HG03095 (cell line): ENCODE measurements around the gene PSMD8.
A peak's percentile ranks its signal among the peaks of the same experiment; 100 is the strongest.
"Not testable (repeated sequence)": the region's sequence is repeated elsewhere in the genome, so short reads cannot be mapped to it uniquely, and the experiment has no call there.

Experiments used
- ATAC-seq: cut with Tn5 transposase; IDR thresholded peaks from one replicate; pipeline ENCODE4 v1.9.1; 2021; ENCODE audit warnings: moderate library complexity; ENCODE audit not compliant: unreplicated experiment

PSMD8 gene

DNA sequence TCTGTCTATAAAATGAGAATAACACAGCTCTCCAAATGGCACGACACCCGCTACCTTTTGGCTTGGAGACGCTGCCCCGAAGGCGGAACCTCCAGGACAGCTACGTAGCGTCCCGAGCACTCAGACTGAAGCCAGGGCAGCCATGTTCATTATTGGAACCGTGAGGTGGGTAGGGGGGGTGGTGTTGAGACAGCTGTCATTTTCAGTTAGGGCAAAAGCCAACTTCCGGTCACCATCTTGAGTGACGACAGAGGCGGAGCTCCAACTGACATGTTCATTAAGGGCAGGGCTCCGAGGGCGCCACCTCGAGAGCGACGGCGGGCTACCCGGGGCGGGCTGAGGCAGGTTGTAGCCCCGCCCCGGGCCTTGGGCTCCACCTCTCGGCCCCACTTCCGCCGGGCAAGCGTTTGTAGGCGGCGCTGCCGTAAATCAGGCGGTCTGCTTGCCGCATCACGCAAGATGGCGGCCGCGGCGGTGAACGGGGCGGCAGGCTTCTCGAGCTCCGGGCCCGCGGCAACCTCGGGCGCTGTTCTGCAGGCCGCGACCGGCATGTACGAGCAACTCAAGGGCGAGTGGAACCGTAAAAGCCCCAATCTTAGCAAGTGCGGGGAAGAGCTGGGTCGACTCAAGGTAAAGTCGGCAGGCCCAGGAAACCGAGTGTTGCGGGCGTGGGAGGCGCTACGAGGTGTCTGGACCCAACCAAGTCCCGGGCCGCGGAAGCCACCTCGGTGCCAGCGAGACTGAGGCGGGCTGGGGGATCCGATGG is at the start of gene PSMD8:
PSMD8 (plus strand) TSS at position 240 of the 766 bp plus-strand sequence; CDS start at position 271, 31 bp downstream.
- ATAC-seq: peak; percentile 92

DNA sequence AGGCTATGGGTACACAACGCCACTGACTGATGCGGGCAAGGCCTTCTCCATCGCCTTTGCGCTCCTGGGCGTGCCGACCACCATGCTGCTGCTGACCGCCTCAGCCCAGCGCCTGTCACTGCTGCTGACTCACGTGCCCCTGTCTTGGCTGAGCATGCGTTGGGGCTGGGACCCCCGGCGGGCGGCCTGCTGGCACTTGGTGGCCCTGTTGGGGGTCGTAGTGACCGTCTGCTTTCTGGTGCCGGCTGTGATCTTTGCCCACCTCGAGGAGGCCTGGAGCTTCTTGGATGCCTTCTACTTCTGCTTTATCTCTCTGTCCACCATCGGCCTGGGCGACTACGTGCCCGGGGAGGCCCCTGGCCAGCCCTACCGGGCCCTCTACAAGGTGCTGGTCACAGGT is 47.8 kb upstream of the PSMD8 start:
- no peak for ATAC-seq

DNA sequence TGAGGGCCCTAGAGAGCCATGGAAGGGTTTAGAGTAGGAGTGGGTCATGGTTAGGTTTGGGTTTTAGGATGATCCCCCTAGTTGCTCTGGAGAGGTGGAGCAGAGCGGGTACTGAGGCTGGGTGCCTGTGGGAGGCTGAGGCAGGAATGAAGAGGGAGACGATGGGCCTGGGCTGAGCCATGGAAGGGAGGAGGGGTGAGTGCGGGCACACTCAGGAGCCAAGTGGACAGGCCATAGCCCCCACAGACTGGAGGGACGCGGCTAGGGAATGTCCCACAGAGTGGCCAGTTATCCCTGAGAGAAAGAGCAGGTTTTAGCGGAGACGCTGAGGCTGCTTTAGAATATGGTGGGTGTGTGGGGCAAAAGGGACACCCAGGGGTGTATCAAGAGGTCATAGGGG is 44.7 kb upstream of the PSMD8 start:
- ATAC-seq: no peak

DNA sequence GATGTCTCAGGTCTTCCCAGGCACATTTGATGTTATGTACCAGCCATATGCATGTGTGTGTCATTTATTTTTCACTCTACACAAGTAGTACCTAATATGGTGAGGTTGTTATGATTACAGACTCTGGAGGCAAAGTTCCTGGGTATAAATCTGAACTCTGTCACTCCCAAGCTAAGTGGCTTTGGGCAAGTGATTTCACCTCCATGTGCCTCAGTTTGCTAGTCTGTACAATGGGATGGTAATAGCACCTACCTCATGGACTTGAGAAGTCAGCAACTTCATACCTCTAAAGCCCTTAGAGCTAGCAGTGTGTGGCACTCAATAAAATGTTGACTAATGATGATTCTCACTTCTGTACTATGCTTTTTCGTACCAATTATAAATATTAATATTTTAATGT is 42.6 kb upstream of the PSMD8 start:
- no peak for ATAC-seq

DNA sequence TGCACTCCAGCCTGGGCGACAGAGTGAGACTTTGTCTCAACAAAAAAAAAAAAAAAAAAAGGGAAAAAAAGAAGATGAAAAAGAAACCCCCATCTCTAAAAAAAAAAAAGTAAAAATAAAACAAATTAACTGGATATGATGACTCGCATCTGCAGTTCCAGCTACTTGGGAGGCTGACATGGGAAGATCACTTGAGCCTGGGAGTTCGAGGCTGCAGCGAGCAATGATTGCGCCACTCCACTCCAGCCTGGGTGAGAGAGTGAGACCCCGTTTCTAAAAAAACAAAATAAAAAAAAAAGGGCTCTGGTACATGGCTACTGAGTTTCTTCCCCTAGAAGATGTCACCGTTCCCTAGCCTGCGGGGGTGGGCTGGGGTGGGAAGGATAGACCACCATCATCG is 41.1 kb upstream of the PSMD8 start:
- no peak for ATAC-seq

DNA sequence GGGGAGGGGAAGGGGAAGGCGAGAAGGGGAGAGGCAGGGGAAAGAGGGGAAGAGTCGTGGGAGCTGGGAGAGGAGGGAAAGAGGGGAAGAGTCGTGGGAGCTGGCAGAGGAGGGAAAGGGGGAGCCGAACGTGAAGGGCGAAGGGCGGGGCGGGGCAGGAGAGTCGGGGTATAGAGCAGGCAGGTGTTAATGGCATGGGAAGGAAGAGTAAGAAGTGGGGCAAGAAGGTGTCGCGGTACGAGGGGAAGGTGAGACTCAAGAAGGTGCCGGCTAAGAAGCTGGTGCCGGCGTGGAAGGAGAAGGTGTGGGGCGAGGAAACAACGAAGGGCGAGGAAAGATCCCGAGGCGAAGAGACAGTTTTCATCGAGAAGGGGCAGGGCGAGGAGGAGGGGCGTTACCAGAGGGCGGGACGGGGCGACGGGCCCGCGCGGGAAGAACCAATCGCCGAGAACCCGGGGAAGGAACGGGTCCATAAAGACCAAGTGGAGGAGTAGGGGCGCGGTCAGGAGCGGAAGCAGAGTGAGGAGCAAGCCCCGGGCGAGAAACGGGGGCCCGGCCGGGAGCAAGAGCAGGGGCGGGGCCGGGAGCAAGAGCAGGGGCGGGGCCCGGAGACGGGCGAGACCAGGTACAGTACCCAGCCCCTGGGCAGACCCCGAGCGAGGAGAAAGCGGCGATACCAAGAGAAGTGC is 38.3 kb upstream of the PSMD8 start:
- ATAC-seq: peak; percentile 59

DNA sequence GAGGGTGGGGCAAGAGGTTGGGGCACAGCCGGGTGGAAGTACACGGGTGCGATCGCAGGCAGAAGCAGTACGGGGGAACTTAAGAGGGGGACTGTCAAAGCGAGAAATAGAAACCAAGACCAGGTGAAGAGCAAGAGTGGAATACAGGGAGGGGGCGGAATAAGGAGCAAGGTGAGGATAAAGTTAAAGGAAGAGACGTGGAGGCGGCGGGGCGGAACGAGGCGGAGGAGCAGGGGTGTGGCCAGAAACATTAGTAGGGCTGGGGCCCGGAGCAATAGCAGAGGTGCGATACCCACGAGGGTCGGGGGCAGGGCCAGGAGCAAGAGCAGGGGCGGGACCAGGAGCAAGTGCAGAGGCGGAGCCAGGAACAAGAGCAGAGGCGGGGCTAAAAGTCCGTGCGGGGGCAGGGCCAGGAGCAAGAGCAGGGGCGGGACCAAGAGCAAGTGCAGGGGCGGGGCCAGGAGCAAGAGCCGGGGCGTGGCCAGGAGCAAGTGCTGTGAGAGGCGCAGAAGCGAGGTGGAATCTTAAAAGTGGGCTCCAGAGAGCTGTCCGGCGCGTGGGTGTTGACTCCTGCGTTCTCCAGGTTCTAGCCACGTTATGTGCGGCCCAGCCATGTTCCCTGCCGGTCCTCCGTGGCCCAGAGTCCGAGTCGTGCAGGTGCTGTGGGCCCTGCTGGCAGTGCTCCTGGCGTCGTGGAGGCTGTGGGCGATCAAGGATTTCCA is 37.6 kb upstream of the PSMD8 start:
- peak; percentile 47 for ATAC-seq

DNA sequence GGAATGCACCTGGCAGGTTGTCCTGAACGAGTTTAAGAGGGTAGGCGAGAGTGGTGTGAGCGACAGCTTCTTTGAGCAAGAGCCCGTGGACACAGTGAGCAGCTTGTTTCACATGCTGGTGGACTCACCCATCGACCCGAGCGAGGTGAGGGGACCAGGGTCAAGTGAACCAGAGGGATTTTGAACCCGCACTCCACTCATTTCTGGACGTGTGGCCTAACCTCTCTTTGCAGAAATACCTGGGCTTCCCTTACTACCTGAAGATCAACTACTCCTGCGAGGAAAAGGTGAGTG is 37.1 kb upstream of the PSMD8 start:
- ATAC-seq: no peak

DNA sequence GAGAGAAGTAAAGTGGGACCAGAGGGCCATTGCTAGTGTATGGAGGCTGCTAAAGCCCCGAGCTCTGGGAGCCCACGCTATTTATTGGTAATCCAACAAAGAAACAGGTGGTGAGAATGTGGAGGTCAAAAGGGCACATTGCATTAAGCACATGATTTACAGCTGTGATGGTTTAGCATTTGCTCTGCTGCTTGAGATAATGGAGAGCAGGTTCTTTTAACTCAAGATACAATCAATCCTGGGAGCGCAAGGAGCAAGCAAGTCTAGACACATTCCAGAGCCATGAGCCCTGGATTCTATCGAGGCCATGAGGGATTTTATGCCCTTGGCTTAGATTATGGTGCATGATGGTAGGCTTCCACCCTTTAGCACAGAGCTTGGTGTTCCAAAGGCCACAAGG is 35.4 kb upstream of the PSMD8 start:
- ATAC-seq: not testable (repeated sequence)

DNA sequence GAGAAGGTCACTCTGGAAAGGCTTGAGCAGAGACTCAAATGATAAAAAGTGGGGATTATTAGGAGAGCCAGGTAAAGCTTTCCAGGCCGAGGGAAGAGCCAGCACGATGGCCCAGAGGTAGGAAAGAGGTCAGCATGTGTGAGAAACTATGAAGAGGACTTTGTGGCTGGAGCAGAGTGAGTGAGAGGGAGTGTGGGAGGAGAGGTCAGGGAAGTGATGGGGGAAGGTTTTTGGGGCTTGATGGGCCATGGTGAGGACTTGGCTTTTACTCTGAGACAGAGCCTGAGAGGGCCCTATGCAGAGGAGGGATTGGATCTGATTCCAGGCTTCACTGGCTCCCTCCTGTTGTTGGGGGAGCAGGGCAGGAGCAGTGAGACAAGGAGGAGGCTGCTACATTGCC is 33.4 kb upstream of the PSMD8 start:
- no peak for ATAC-seq

DNA sequence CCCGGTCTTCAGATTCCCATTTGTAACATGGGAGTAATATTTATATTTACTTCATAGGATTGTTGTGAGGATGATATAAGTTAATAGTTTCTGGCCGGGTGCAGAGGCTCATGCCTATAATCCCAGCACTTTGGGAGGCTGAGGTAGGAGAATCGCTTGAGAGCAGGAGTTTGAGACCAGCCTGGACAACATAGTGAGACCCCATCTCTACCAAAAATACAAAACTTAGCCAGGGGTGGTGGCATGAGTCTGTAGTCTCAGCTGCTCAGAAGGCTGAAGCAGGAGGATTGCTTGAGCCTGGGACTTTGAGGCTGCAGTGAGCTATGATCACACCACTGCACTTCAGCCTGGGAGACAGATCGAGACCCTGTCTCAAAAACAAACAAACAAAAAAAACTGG is 27.5 kb upstream of the PSMD8 start:
- no peak for ATAC-seq

DNA sequence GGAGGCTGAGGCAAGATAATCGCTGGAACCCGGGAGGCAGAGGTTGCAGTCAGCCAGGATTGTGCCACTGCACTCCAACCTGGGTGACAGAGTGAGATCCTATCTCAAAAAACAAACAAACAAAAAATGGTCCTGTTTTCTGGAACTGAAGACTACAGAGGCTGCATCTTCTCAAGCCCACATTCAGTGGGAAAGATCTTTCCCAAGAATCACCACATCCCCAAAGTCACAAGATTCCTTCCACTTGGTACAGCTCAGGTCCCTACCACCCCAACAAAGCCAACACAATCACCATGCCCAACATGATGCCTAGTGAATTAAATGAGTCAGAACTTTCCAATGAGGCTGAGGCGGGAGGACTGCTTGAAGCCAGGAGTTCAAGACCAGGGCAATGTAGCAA is 23.5 kb upstream of the PSMD8 start:
- no peak for ATAC-seq

DNA sequence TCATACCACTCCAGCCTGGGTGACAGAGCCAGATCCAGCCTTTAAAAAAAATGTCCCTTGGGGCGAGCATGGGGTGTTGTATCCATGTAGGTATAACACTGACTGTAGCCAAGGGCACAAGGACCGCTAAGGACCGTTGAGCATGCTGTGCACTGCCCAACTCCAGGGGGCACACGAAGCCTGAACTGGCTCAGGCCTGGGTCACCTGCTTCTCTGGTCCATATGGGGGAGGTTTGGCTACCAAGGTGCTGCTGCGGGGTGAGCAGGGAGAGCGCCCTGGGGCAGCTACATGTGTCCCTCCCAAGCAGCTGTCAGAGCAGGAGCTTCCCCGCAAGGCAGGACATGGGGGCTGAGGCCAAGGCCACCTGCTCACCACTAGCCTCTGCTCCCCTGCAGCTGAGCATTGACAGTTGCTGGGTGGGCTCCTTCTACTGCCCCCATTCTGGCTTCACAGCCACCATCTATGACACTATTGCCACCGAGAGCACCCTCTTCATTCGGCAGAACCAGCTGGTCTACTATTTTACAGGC is 22.4 kb upstream of the PSMD8 start:
- ATAC-seq: no peak

DNA sequence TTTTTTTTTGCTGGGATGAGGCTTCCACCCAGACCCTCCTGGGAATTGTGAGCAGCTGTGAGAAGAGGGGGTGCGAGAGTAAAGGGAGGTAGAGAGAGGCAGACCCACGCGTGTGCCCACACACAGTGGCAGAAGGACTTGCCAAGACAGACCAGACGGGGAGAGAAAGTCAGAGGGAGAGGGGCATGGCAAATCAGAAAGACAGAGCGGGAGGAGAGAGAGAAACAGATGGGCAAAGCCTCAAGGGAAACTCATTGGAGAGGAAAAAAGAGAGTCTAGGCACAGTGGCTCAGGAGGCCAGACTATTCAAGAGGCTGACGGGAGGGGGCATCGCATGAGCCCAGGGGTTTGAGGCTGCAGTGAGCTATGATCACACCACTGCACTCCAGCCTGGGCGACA is 21.8 kb upstream of the PSMD8 start:
- no peak for ATAC-seq

DNA sequence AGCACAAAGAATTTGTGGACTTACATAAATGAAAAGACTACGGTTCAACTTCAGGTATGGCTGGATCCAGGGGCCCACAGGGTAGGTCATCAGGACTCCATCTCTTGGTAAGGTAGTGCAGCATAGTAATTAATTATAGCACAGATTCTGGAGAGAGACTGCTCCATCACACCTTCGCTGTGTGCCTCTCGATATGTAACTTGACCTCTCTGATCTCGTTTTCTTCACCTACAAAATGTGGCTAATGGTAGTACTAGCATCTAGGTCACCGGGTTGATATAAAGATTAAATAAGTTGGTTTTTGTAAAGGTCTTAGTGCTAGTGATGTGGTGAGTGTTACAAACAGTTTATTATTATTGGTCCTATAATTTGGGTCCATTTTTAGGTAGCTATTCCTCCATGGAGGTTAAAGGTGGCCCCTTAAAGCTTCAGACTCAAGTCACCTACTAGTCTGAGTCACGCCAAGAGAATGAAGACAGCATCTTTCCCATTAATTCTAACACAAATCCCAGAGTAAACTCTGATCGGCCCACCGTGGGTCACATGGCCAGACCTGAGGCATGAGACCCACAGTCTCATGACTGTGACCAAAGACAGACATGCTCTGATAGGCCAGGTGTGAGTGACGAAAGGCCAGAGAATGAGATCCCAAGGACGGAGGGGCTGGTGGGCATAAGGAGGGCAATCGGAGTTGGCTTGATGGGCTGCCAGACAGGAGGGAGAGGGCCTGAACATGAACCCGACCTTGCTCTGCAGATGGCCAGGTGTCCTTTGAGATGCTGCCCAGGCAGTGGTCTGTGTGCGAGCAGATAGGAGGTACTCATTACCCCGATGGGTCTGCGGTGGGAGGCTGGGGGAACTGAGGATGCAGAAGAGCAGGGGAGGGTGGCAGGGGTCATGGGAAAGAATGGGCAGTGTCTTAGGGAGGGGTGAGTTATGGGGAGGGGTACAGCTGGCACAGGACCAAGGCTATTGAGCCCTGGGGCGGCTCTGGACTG is 18.3 kb upstream of the PSMD8 start:
- ATAC-seq: no peak

DNA sequence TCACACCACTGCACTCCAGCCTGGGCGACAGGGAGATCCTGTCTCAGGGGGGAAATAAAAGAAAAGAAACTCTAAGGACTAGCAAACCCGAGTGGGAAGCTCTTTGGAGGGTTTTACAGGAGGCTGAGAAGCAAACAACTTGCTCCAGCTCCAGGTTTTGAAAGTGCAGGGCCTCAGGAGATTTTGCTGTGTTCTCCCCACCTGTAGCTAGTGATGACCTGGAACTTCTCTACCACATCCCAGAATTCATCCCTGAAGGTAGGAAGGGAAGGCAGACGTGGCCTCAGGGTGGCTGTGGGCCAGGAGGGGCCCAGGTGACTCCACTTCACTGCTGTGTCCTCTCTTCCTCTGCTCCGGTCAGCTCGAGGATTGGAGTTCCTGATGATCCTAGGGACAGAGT is 16.3 kb upstream of the PSMD8 start:
- no peak for ATAC-seq

DNA sequence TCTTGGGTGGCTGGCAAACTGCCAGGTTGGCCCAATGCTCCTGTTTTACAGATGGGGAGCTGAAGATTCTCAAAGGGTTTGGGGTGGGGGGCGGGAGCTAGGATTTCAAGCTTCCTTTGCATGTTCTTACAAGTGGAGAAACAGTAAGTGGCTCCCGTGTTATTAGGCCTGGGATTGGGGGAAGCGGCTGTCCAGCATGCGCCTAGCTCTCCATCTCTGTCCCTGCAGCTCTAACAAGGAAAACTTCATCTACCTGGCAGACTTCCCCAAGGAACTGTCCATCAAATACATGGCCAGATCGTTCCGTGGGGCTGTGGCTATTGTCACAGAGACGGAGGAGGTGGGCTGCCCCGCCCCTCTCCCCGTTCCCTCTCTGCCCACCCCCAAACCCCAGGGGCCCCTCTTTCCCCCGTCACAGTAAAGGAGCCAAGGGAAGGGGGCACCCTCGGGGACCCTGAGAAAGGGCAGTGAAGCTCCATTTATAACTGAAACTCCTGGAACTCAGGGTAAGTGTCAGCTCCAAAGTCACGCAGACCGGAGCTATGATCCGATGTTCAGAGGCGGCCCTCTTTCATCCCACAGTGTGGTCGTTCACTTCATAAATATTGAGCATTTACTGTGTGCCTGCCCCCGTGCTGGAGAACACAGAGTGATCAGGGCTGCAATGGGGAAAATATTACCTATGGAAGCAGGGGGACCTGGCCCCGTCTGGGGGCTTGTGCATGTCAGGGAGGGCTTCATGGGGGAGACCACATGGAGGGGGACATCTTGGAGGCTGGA is 14.9 kb upstream of the PSMD8 start:
- no peak for ATAC-seq

DNA sequence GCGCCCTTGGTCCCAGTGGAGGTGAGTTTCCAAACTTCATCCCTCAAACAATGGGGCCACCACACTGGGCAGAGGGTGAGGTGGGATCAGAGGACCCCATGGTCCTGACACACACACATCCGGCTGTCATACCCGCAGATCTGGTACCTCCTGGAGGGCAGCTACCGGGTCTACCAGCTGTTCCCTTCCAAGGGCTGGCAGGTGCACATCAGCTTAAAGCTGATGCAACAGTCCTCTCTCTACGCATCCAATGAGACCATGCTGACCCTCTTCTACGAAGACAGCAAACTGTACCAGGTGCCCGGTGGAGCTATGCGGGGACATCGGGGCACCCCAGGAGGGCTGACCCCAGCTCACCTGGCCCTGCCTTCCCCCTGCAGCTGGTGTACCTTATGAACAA is 14.0 kb upstream of the PSMD8 start:
- ATAC-seq: no peak

DNA sequence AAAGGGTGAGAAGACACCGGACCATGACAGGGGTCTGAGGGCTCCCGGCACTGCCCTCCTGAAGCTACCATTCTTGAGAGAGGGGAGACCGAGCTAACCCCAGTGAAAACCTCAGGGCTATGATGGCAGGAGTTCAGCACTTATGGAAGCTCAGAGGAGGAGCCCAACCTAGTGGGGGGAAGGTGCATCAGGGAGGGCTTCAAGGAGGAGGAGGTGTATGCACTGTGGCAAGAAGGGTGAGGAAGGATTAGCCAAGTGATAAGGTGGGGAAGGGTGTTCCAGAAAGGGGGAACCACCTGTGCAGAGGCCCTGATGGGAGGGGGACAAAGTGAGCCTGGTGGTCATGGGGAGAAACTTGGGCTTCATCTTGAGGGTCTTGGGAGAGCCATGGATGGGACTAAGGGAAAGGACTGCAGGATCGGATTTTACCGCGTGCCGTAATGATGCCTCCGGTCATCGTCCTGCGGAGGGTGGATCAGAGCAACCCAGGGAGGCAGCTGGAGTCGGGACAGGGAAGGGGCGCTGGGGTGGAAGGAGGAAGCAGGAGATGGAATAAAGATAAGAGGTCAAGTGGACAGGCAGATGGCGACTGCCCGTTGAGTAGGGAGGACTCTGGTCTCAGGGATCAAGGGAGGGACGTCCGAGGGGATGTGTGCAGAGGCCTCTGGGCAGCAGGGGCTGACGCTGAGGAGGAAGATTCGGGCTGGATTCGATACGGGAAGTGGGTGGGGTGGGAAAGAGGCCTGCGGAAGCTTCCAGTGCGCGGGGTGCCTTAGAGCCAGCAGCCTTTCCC is 13.3 kb upstream of the PSMD8 start:
- ATAC-seq: no peak
